Left lung (tissue), 10 donors: ENCODE results near the gene SMC3. TPM values are rescaled to one million over a fixed set of nuclear protein-coding genes. Genes with fewer than 3 reads are reported as not detected.
"Not testable (repeated sequence)": the region's sequence is repeated elsewhere in the genome, so short reads cannot be mapped to it uniquely, and the experiment has no call there.

Source experiments
- ATAC-seq: fragments of 200-7000 bp; cut with Tn5 transposase; one replicate; pipeline ENCODE4 v1.9.1; 2020; ENCODE audit warnings: moderate library complexity
- DNase-seq, 4 donors: peaks; one replicate each; pipeline ENCODE4 v3.0.0-alpha.2; 2013 to 2020
- H3K27ac ChIP-seq, 2 donors: fragments of 200-600 bp; sonication (generic) in 1 of 2; one replicate each; pipeline versions ENCODE4 v1.5.0 to v1.8.0; 2020 to 2021
- H3K27me3 ChIP-seq, 2 donors: fragments of 200-600 bp; sonication (generic) in 1 of 2; one replicate each; pipeline versions ENCODE4 v1.5.0 to v1.8.0; 2020 to 2021
- H3K36me3 ChIP-seq, 2 donors: fragments of 200-600 bp; sonication (generic) in 1 of 2; one replicate each; pipeline versions ENCODE4 v1.5.0 to v1.8.0; 2020 to 2021
- H3K4me1 ChIP-seq, 2 donors: fragments of 200-600 bp; one replicate each; pipeline ENCODE4 v1.8.0; 2021
- H3K4me3 ChIP-seq, 2 donors: fragments of 200-600 bp; sonication (generic) in 1 of 2; one replicate each; pipeline versions ENCODE4 v1.5.0 to v1.8.0; 2020 to 2021; ENCODE audit warnings: mild to moderate bottlenecking in 1 of 2
- H3K9me3 ChIP-seq, 2 donors: fragments of 200-600 bp; sonication (generic) in 1 of 2; one replicate each; pipeline versions ENCODE4 v1.5.0 to v1.8.0; 2020 to 2021
- intact Hi-C, 2 donors: fragments of 100-400 bp; cut with DNase I; formaldehyde crosslinking; loops; one replicate each; pipeline versions ENCODE4 v1.11.2 to v1.14.2; 2022
- polyA plus RNA-seq, 6 donors: library from polyadenylated mRNA; unstranded; fragments of 120-200 nt; gene quantifications; one replicate each; pipeline ENCODE4 v1.2.1, GENCODE V29; 2013; ENCODE audit not compliant: insufficient read length in 6 of 6
- total RNA-seq, 2 donors: library from RNA; stranded (reverse); fragmentation: NEBNext Ultra II Directional; extraction: Animal tissue kit (Norgen Biotek cat#: 25700); gene quantifications; one replicate each; pipeline ENCODE4 v1.2.1, GENCODE V29; 2021
- TF ChIP-seq, protein P1 (sequence below), 2 donors: fragments of 200-600 bp; sonication (generic) in 1 of 2; IDR thresholded peaks; one replicate each; pipeline versions ENCODE4 v1.5.0 to v1.8.0; 2021; ENCODE audit warnings: antibody characterized with exemption in 2 of 2
- donor health status: DM: no; HTN: yes; CAD: no.
- donor health status: DM: no; HTN: no; CAD: no.

The SMC3 gene
- total and polyA plus RNA-seq, 8 donors = 26.6 to 94.4 (median 77.6) TPM

- intact Hi-C loops = no loop called here
- Histone ChIP-seq H3K9me3 (no peaks in the 10 kb centered on the region), H3K36me3 (peaks cover 7 to 94% of the 10 kb centered on the region in 2 donors), H3K4me3 (no peak overlapping the region), H3K4me1 (no peaks in the 10 kb centered on the region), H3K27ac (no peak overlapping the region), H3K27me3 (no peaks in the 10 kb centered on the region)
- TF ChIP-seq, protein P1, sequence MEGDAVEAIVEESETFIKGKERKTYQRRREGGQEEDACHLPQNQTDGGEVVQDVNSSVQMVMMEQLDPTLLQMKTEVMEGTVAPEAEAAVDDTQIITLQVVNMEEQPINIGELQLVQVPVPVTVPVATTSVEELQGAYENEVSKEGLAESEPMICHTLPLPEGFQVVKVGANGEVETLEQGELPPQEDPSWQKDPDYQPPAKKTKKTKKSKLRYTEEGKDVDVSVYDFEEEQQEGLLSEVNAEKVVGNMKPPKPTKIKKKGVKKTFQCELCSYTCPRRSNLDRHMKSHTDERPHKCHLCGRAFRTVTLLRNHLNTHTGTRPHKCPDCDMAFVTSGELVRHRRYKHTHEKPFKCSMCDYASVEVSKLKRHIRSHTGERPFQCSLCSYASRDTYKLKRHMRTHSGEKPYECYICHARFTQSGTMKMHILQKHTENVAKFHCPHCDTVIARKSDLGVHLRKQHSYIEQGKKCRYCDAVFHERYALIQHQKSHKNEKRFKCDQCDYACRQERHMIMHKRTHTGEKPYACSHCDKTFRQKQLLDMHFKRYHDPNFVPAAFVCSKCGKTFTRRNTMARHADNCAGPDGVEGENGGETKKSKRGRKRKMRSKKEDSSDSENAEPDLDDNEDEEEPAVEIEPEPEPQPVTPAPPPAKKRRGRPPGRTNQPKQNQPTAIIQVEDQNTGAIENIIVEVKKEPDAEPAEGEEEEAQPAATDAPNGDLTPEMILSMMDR (IDR thresholded peaks at IDR 0.05) = peak; percentile 17 to 23
- ATAC-seq (peak; percentile 39), DNase-seq (peak in 2 of 4 donors; percentile 22 to 48)
Observed at GRCh38 chr10:110600487-110601101, 33.1 kb downstream of the SMC3 start.

- no peaks in the 10 kb centered on the region for H3K27me3 ChIP-seq
- no peak for DNase-seq
- H3K9me3 ChIP-seq = no peaks in the 10 kb centered on the region
- peaks cover 7 to 97% of the 10 kb centered on the region in 2 donors for H3K36me3 ChIP-seq
- H3K27ac ChIP-seq = no peak overlapping the region
- H3K4me3 ChIP-seq = no peak overlapping the region
- intact Hi-C loops = no loop called here
- TF ChIP-seq, protein P1 (IDR thresholded peaks at IDR 0.05) = no peak
- ATAC-seq = no peak
- no peaks in the 10 kb centered on the region for H3K4me1 ChIP-seq
Observed at GRCh38 chr10:110601581-110601980, 34.1 kb downstream of the SMC3 start.

- TF ChIP-seq, protein P1 (IDR thresholded peaks at IDR 0.05) = no peak
- Histone ChIP-seq H3K27me3 (no peaks in the 10 kb centered on the region), H3K36me3 (peaks cover 0 to 46% of the 10 kb centered on the region in 2 donors), H3K27ac (no peak overlapping the region), H3K4me1 (no peaks in the 10 kb centered on the region), H3K9me3 (no peaks in the 10 kb centered on the region), H3K4me3 (no peak overlapping the region)
- intact Hi-C loops = no loop called here
- ATAC-seq (no peak), DNase-seq (no peak)
Observed at GRCh38 chr10:110608087-110608486, 40.6 kb downstream of the SMC3 start.

DNA sequence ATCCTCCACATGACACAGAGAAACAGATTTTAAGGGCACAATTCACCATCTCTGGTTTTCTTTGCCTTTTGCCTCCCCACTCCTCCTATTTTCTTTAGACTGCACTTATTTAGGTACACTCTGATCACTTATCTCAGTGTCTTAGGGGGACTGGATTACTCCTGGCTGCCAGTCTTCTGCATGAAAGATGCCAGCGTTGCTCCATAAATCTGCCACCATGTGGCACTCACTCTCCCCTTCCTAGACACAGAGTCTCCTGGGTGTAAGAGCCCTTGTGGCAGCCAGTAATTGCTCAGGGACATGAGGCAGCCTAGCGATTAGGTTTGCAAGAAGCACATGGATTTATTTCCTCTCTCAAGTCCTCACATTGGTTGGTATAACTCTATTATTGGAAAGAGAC lies 42.1 kb downstream of the SMC3 start:
- TF ChIP-seq, protein P1 (IDR thresholded peaks at IDR 0.05) = no peak
- no peak for DNase-seq
- H3K4me1 ChIP-seq = no peaks in the 10 kb centered on the region
- H3K4me3 ChIP-seq = no peak overlapping the region
- H3K36me3 ChIP-seq = peaks cover 0 to 31% of the 10 kb centered on the region in 2 donors
- ATAC-seq = peak; percentile 63
- intact Hi-C loops = no loop called here
- no peaks in the 10 kb centered on the region for H3K27me3 ChIP-seq
- no peaks in the 10 kb centered on the region for H3K9me3 ChIP-seq
- H3K27ac ChIP-seq = no peak overlapping the region

DNA sequence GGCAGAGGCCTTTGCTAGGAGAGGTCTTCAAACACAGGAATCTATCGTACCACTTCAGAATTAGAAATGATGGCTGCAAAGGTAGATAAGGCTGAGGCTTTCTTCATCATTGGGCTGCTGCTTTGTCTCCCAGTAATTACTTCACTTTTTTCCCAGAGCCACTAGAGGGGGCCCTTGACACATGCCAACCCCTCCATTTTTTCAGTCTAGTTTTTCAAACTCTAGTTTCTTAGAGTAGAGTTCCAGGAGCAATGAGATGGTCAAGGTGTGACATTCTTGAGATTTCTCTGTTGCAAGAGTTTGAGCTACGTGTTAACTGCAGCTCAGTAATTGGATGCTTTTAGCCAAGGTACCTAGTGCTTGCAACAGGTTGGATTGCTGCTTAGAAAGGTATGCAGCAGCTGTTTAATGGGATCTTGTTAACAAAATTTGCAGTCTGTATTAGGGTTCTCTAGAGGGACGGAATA lies 42.8 kb downstream of the SMC3 start:
- no peaks in the 10 kb centered on the region for H3K4me1 ChIP-seq
- intact Hi-C loops = no loop called here
- no peaks in the 10 kb centered on the region for H3K9me3 ChIP-seq
- DNase-seq = peak in 2 of 4 donors; percentile 53 to 69
- peak; percentile 92 for ATAC-seq
- TF ChIP-seq, protein P1 (IDR thresholded peaks at IDR 0.05) = peak; percentile 39 to 64
- H3K27me3 ChIP-seq = no peaks in the 10 kb centered on the region
- no peak overlapping the region for H3K4me3 ChIP-seq
- H3K36me3 ChIP-seq = peaks cover 0 to 24% of the 10 kb centered on the region in 2 donors
- no peak overlapping the region for H3K27ac ChIP-seq

DNA sequence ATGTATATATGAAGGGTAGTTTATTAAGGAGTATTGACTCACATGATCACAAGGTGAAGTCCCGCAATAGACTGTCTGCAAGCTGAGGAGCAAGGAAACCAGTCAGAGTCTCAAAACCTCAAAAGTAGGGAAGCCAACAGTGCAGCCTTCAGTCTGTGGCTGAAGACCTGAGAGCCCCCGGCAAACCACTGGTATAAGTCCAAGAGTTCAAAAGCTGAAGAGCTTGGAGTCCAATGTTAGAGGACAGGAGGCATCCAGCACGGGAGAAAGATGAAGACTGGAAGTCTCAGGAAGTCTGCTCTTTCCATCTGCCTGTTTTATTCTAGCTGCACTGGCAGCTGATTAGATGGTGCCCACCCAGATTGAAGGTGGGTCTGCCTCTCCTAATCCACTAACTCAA lies 43.3 kb downstream of the SMC3 start:
- H3K27me3 ChIP-seq, H3K27ac ChIP-seq, ATAC-seq, H3K4me1 ChIP-seq, intact Hi-C loops, DNase-seq, H3K9me3 ChIP-seq, H3K4me3 ChIP-seq: not testable (repeated sequence)
- peaks cover 0 to 19% of the 10 kb centered on the region in 2 donors for H3K36me3 ChIP-seq
